GM18508 (cell line): ENCODE data around the gene CCL4.
"Not testable (repeated sequence)": the region's sequence is repeated elsewhere in the genome, so short reads cannot be mapped to it uniquely, and the experiment has no call there.

Experiments used
- ATAC-seq: cut with Tn5 transposase; IDR thresholded peaks from one replicate; pipeline ENCODE4 v1.9.1; 2021; ENCODE audit warnings: moderate number of reproducible peaks; ENCODE audit not compliant: insufficient read depth, unreplicated experiment

The CCL4 gene

GRCh38 chr17:36103401-36103975 lies at the start of gene CCL4:
TSS of gene CCL4 (plus strand) at chr17:36103827. CDS start at chr17:36103906, 79 bp downstream.
- not testable (repeated sequence) for ATAC-seq

DNA sequence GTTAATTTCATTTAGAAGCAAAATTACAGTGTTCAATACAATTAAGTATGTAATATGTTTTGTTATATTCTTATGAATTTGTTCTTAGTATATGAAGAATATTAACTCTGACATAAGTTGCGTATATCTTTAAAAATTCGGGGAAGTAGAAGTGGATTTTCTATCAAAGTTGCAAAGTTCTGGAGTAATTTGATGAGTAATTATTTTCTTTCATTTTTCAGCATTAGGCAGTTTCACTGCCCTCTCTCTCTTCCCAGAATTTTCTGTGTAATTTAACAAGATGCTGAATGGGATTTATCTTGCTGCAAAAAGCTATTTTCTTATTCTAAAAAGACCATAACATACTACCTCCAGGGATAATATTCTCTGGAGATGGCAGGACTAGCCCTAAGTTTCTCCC lies 48.5 kb upstream of the CCL4 start:
- no peak for ATAC-seq

DNA sequence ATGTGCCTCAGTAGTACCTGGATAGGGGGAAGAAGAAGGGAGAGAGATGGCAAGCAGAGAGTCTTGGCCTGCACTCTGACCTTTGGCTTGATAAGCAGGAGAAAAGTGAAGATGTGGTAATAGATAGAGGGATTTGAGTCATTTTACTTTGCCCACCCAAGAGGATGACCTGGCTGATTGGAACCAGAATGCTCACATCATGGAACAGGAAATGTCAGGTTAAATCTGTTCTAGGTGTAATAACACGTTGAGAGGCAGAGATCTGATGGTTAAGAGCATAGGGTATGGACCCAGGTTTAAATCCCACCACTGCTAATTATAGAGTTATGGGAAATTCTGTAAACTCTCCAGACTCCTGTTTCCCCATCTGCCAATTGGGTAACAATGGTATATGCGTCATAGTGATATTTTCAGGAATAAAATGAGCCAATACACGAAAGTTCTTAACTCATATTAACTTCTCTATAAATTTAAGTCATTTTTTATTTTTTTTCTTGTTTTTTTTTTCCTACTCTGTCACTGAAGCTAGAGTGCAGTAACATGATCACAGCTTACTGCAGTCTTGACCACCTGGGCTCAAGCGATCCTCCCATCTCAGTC lies 47.6 kb upstream of the CCL4 start:
- no peak for ATAC-seq

DNA sequence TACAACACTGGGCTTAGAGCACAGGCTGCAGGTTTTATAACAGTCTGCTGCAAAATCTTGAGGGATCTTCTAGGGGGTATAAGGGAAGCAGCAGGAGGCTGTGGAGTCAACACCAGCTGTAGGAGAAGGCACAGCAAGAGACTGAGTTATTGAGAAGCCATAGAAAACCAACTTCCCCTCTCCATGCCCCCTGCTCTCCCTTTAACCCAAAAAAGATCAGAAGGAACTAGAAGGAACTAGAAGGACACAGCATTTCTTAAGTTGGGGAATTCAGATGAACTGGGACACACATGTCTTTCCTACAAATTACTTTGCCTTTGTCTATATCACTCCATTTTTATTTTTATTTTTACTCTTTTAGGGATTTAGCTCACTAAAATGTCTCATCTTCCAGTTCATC lies 45.7 kb upstream of the CCL4 start:
- no peak for ATAC-seq

DNA sequence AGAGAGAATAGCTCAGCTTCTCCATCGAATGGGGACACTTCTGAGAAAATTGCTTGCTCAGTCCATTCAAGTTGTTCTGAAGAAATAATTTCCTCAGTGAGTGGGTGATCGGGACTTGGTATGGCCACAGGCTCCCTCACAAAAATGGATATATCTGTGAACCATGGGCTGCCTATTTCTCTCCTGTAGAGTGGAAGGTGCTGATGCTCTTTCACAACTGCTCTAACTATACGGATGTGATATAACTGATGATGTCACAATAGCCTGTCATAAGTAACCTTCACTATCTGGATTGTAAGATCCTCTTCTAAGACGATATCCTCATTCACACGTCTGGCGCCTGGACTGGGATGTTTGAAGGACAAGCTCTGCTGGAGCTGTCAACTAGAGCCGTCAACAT lies 44.2 kb upstream of the CCL4 start:
- no peak for ATAC-seq

DNA sequence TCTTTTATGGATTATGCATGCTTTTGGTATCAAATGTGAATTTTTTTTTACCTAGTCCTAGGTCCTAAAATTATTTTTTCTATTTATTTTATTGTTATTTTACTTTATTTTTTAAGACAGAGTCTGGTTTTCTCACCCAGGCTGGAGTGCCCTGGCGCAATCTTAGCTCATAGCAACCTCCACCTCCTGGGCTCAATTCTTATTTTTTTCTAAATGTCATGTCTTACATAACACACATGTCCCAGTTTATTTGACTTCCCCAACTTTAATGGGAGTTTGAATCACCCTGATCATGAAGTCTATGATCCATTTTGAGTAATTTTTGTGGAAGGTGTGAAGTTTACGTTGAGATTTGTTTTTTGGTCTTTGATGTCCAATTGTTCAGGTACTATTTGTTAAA lies 42.8 kb upstream of the CCL4 start:
- no peak for ATAC-seq

DNA sequence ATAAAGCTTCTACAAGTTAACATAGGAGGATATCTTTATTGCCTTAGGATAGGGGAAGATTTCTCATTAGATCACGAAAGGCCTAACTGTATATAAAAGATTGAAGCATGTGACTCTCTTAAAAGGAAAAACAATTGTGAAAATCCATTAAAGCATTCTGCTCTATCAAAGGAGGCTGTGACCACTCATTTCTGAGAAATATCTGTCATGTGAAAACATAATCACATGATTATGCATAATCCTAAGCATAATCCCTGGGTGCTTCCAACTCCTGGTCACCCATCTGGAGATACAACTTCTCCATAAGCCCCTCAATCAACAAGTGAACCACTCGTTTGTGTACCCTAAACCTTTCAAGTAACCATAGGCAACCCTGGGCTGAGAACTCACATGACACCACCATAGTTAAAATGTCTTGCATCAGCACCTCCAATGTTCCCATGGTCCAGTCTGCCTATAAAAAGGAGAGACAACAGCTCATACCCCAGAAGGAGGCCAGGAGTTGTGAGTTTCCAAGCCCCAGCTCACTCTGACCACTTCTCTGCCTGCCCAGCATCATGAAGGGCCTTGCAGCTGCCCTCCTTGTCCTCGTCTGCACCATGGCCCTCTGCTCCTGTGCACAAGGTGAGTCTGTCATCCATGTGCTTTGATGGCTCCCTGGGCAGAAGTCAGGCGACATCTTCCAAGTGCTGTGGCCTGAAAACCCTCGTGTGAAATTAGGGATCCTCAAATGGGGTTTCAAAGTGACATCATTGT lies 39.7 kb upstream of the CCL4 start, which contains the start of gene CCL18:
Gene CCL18 (plus strand): TSS at position 487 of the 756 bp plus-strand sequence. CDS start 71 bp downstream, at position 558.
- no peak for ATAC-seq

DNA sequence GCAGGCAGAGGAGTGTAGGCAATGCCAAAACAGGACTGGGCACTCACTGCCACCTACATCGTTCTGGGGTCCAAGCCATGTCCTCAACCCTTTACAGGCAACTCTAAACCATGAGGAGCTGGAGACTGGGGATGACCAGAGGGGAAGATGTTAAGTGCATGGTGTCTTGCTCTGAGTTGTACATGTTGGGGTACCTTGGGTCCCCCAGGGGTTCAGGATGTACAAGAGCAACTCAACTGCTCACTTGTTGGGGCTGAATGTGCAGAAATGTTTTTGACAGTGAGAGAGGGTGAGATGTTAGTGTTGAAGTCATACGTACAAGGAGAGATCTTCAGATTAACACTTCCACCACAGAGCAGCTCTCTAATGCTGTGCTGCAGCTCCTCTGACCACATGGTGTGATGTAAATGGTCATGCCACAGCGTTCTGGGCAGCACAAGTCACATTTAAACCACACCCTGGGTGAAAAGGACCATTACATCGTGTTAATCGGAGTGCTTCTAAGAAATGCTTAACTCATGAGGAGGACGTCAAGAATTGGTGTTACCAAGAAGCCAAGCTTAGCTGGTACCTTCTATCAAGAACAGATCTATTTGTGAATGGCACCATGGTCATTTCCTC lies 37.2 kb upstream of the CCL4 start:
- ATAC-seq: no peak

DNA sequence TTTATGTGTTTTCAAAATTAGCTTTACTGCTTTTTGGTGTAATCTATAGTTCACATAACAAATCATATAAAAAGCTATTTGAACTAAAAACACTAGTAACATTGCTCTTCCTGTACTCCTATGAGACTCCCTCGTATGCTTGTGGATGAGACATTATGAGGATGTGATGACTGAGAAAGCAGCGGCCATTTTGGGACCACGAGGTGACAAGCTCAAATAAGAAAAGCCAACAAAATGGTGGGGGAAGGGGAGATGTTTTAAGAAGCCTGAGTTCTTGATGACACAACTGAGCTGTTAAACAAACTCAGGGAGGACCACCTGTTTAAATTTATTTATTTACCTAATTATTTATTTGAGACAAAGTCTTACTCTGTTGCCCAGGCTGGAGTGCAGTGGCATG lies 35.1 kb upstream of the CCL4 start:
- no peak for ATAC-seq

DNA sequence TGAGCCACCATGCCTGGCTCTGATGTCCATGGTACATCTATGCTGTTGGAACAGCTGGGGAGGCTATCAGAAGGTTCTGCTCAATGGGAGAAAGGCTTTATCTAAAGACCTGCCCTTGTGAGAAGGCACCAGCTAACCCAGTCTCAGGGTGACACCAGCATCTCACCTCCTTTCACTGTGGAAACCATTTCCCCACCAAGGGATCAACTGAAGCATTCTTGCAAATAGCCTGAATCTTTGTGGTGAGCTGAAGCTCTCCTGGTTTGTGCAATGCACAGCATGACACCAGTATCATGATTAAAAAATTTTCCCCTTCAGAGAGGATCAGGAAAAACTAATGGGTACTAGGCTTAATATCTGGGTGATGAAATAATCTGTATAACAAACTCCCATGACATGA lies 34.5 kb upstream of the CCL4 start:
- ATAC-seq: no peak

- no peak for ATAC-seq
Observed at GRCh38 chr17:36070427-36070826, 33.2 kb upstream of the CCL4 start.

DNA sequence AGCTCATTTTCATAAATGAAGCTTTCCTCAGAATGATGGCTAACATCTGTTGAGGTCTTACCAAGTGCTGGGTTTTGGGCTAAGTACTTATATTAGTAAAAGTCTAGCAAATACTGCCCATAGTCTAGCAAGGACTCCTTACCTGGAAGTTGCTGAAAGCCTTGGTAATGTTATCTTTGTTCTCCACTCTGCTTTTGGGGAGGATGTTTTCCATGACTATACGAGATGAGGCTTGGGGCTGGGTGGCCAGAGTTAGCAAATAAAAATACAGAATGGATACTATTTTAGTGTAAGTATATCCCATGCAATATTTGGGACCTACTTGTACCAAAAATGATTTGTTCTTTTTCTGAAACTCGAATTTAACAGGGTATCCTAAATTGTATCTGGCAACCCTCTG lies 31.9 kb upstream of the CCL4 start:
- no peak for ATAC-seq

- ATAC-seq: no peak
Observed at GRCh38 chr17:36072431-36073121, 31.1 kb upstream of the CCL4 start.

DNA sequence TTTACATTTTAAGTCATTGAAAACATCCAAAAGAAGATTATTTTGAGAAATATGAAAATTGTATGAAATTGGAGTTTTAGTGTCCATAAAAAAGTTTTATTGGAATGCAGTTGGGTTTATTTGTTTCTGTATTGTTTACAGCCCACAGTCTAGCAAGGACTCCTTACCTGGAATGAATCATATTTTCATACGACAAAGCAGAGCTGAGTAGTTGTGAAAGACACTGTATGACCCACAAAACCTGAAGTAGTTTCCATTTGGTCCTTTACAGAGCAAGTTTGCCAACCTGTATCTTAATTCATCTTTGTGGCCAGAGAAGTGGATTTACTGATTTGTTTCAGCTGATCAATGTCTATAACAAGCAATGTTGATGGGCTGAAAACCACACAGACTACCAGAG lies 29.3 kb upstream of the CCL4 start:
- ATAC-seq: no peak

GRCh38 chr17:36081681-36082471 lies 21.8 kb upstream of the CCL4 start:
- not testable (repeated sequence) for ATAC-seq

DNA sequence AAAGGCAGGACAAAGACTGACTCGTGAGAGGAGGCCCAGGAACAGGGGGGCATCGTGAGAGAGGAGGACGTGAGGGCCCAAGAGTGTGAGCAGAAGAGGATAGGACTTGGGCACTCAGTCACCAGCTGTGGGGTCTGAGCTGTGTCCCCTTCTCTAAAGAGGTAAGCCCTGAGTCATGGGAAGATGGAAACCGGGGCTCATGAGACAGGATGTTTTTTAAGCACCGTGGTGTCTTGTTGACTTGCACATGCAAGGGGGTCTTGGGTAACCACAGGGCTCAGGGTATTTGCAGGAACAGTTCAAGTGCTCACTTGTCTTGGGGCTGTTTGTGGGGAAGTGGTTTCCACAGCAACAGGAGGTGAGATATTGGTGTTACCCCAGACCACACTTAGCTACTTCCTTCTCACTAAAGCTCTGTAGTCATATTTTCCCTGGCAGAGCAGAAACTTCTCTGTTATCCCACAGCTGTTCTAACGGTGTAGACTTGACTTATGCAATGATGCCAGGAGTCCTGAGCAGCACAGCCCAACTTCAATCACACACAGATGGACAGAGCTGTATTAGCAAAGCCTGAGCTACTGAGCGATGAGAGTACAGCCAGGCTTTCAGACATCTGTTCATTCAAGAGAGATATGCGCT lies 21.0 kb upstream of the CCL4 start:
- not testable (repeated sequence) for ATAC-seq

DNA sequence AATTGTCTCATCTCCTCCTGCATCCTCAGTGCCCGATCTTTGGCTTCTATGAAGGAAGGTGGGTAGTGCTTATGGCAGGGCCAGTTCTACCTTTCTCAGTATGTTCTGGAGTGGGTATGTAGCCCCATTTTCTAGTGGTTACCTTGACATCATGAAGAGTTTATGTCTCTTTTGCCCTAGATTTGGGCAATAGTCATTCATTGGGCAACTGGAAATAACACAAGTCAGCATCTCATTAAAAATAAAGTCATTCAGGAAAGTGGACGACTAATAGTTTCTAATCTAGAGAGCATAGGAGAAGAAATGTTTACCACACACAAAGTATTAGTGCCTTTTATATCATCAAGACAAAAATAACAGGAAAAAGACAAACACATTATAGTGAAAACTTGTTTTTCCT lies 19.9 kb upstream of the CCL4 start:
- not testable (repeated sequence) for ATAC-seq

GRCh38 chr17:36085765-36086164 lies 17.9 kb upstream of the CCL4 start:
- ATAC-seq: no peak

DNA sequence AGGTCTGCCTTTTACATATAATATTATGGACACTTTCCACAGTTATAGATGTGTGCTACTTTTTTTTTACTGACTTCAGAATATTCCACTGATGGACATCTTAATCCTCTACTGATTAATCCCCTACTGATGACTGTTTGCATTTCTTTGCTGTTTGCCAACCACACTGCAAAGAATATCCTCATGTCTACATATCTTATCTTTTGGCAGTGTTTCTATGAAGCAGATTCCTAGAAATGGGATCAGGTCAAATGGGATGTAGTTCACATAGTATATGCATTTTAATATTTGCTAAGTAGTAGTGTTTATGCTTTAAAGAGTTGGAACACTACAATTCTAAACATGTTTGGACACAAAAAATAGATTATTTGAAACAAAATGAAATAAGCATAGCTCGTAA lies 16.8 kb upstream of the CCL4 start:
- ATAC-seq: no peak
